ENCODE measurements around the gene CACNA1F.

DNA sequence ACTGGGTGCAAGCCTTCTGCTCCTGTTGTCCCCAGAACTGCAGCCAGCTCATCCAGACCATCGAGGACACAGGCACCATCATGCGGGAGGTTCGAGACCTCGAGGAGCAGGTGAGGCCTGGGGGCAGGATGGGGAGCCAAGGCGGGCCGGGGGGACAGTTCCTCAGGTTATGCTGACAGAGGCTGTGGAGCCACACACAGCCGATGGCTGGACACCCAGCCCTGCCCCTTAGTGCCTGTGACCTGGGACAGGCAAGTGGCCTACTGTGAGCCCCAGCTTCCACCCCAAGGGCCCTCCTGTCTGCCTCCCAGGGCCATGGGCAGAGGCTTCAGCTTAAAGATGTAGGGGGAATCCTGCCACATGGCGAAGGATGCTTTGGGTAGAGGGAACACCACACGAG, 16.5 kb upstream of the CACNA1F start:
- TF ChIP-seq CTCF (conservative IDR thresholded peaks at IDR 0.05; ENCODE audit: low read length): no peak
- TF ChIP-seq EZH2phosphoT487 (IDR thresholded peaks at IDR 0.05; ENCODE audit: borderline replicate concordance): no peak
